NCI-H345 (cell line): Measurements from ENCODE around the gene CCDC92B.
"Not testable (repeated sequence)": the region's sequence is repeated elsewhere in the genome, so short reads cannot be mapped to it uniquely, and the experiment has no call there.

ENCODE experiments used
- DNase-seq: peaks from one replicate; lab custom pipeline; 2025; lab: John Stamatoyannopoulos, UW

The CCDC92B gene

GRCh38 chr17:2749058-2749783 is at the start of gene CCDC92B:
Gene CCDC92B (minus strand): TSS chr17:2749652. CDS start chr17:2735145, 14,507 bp downstream.
- DNase-seq = peak; percentile 51

GRCh38 chr17:2798678-2799077 is 49.2 kb upstream of the CCDC92B start:
- no peak for DNase-seq

- no peak for DNase-seq
These were observed 48.7 kb upstream of the CCDC92B start for GRCh38 chr17:2798188-2798587.

- DNase-seq = no peak
These were observed 48.2 kb upstream of the CCDC92B start for GRCh38 chr17:2797637-2798036.

- no peak for DNase-seq
These were observed 47.8 kb upstream of the CCDC92B start for GRCh38 chr17:2797226-2797625.

- no peak for DNase-seq
These were observed 47.0 kb upstream of the CCDC92B start, which contains the start of gene RAP1GAP2 for GRCh38 chr17:2796164-2797125. Gene RAP1GAP2 (plus strand): TSS chr17:2796438. CDS start chr17:2796528, 90 bp downstream.

GRCh38 chr17:2795441-2796163 is 46.1 kb upstream of the CCDC92B start:
- no peak for DNase-seq

GRCh38 chr17:2794111-2794803 is 44.8 kb upstream of the CCDC92B start:
- no peak for DNase-seq

GRCh38 chr17:2792366-2793169 is 43.1 kb upstream of the CCDC92B start:
- DNase-seq = no peak

- DNase-seq = no peak
These were observed 40.2 kb upstream of the CCDC92B start for GRCh38 chr17:2789700-2790099.

GRCh38 chr17:2786176-2786881 is 36.9 kb upstream of the CCDC92B start:
- DNase-seq = peak; percentile 88

GRCh38 chr17:2785376-2785775 is 35.9 kb upstream of the CCDC92B start:
- not testable (repeated sequence) for DNase-seq

- no peak for DNase-seq
These were observed 35.4 kb upstream of the CCDC92B start for GRCh38 chr17:2784864-2785263.

- DNase-seq = no peak
These were observed 34.0 kb upstream of the CCDC92B start for GRCh38 chr17:2783310-2784030.

- DNase-seq = no peak
These were observed 32.6 kb upstream of the CCDC92B start for GRCh38 chr17:2782055-2782454.

GRCh38 chr17:2781598-2781997 is 32.1 kb upstream of the CCDC92B start:
- not testable (repeated sequence) for DNase-seq

GRCh38 chr17:2780931-2781454 is 31.5 kb upstream of the CCDC92B start:
- DNase-seq = no peak

GRCh38 chr17:2780256-2780655 is 30.8 kb upstream of the CCDC92B start:
- DNase-seq = no peak

- no peak for DNase-seq
These were observed 30.1 kb upstream of the CCDC92B start for GRCh38 chr17:2779545-2779944.
